HG03571 (cell line): ENCODE measurements around the gene BID.

Experiments used
- ATAC-seq: cut with Tn5 transposase; IDR thresholded peaks from one replicate; pipeline ENCODE4 v1.9.1; 2021; ENCODE audit not compliant: unreplicated experiment

Gene BID

GRCh38 chr22:17774206-17774925, at the start of gene BID:
TSS of gene BID (minus strand) at chr22:17774469. CDS start at chr22:17750116, 24,353 bp downstream.
- no peak for ATAC-seq

GRCh38 chr22:17823964-17824363, 49.7 kb upstream of the BID start:
- no peak for ATAC-seq

DNA sequence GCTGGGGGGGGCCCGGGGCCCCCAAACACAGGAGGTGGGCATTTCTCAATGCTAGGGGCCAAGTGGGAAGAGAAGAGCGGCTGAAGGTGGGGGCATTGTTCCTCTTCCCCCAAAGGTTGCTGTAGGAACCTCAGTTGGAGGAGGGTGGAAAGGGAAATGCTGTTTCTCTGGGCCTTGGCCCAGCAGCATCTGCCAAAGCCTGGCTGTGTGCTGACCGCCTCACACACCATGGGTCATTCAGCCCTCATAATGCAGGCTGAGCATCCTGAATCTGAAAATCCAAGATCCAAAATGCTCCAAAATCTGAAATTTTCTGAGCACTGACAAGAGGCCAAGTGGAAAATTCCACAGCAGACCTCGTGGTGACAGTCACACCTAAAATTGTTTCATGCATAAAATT, 49.0 kb upstream of the BID start:
- no peak for ATAC-seq

- ATAC-seq: no peak
Measured at GRCh38 chr22:17822087-17822486, 47.8 kb upstream of the BID start.

GRCh38 chr22:17820879-17821439, 46.7 kb upstream of the BID start:
- ATAC-seq: no peak

- no peak for ATAC-seq
Measured at GRCh38 chr22:17818649-17819048, 44.4 kb upstream of the BID start.

DNA sequence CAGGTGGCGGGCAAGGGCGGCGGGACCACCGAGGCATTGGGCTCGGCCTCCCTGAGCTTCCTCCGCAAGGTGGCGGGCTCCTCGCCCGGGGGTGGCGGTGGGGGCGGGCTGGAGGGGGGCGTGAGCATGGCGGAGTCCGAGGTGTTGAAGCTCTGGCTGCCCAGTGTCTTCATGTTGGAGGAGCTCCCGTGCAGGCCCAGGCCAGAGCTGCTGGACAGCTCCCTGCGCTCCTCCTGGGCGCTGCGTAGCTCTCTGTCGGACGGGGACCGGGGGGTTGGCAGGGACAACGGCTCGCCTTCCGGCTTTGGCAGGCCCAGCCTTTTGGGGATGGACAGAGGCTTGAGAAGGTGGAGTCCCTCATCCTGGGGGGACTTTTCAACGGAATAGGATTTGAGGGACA, 43.9 kb upstream of the BID start:
- ATAC-seq: no peak

DNA sequence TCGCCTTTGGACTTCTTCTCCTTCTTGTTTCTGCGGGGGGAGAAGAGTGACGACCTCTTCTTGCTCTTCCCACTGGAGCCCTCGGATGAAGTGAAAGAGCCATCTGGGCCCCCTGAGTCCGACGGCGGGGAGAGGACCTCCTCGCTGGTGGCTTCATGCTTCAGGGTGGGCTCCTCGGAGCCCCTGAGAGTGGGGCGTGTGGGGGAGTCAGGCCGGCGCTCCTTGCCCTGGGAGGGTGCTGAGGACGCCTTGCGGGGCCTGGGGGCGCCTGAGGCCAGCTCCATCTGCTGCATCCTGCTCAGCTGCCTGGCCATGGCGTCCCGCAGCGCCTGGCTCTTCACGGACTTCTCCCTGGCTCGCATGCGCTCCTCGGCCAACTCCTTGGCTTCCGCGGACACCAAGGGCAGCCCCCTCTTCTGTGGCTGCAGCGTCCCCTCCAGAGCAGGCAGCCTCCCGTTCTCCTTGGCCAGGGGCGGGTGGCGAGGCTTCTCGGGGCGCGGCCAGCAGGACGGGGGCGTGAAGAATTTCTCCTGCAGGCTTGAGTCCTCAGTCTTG, 43.3 kb upstream of the BID start:
- ATAC-seq: no peak

- no peak for ATAC-seq
Measured at GRCh38 chr22:17817079-17817478, 42.8 kb upstream of the BID start.

DNA sequence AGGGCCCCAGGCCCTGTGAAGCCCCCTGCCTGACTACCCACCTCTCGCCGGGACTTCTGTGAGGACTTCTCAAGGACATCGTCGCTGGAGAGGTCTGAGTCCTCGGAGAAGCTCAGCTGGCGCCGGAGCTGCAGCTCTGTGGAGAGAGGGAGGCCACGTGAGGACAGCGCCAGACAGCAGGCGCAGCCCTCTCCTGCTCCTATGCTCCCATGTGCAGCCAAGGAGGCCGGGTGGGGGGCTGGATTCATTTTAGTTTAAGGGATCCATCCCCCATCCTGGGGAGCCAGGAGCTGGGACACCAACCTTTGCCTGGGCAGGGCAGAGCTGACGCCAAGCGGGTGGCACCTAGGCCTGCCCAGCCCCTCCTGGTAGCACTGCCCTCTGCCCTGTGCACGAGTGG, 42.4 kb upstream of the BID start:
- ATAC-seq: no peak

DNA sequence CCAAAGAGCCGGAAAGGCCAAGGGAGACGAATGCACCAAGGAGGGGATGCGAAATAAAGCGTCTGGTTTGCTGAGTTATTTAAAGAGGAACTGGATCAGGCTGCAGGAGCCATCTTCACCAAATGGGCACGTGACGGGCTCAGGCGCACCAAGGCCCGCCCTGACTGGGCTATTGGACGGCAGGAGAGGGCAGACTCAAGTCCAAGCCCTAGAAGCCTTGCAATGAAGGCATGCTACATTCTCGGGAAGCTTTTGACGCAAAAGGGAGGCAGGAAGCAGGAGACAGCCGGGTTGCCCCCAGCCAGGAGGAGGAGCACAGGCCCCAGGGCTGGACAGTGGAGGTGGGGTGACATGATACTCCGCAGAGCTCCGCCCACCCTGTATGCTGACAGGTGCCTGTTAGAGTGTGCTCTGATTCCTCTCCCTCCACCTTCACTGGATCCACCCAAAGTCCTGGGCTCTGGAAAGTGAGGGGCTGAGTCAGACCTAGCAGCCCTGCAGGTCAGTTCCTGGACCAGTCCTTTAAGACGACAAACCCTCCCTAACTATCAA, 41.5 kb upstream of the BID start:
- no peak for ATAC-seq

- ATAC-seq: no peak
Measured at GRCh38 chr22:17814830-17815229, 40.6 kb upstream of the BID start.

- no peak for ATAC-seq
Measured at GRCh38 chr22:17814084-17814483, 39.8 kb upstream of the BID start.

- no peak for ATAC-seq
Measured at GRCh38 chr22:17811119-17811518, 36.9 kb upstream of the BID start.

DNA sequence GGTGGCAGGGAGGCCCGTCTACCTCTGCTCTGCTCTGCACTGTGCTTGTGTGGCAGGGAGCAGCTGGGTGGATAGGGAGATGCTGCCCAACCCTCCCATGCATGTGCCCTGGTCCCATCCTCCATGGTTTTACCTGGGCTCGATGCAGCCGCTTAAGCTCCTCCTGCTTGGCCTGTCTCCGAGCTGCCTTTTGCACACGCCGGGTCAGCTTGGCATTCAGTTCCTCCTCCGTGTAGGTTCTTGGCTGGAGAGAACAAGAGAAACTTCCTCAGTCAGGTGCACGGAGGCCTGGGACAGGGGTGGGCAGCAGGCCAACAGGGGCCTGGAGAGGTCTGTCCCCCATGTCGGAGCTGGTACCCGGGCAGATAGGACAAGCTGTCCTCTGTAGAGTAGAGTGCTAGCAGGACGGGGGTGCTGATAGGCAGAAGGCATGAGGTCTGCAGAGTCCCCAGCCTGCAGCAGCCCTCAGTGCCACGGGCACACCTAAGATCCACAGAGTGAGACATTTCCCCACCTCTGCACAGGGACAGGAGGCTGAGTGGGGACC, 36.4 kb upstream of the BID start:
- no peak for ATAC-seq

- no peak for ATAC-seq
Measured at GRCh38 chr22:17808693-17809403, 34.6 kb upstream of the BID start.

GRCh38 chr22:17807578-17808410, 33.5 kb upstream of the BID start:
- no peak for ATAC-seq

DNA sequence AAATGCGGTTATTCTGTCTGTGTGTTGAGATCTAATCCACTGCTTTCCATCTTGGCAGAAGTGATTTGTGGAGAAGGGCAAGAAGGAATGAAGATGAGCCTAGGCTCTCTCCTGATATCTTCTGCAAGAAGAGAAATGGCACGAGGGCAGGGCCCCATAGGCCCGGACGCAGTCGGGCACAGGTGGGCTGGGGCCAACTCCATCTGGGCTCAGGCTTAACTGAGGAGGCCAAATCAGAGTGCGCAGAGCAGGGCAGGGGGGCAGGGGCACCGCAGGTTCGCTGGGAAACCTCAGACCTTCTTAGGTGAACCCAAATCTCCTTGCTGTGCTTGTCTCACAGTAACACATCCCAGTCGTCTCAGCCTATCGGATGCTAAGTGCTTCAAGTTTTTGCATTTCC, 32.8 kb upstream of the BID start:
- no peak for ATAC-seq

GRCh38 chr22:17806437-17806836, 32.2 kb upstream of the BID start:
- no peak for ATAC-seq

GRCh38 chr22:17804331-17805080, 30.2 kb upstream of the BID start:
- ATAC-seq: no peak
